ENCODE results near the gene GLE1.
"Not testable (repeated sequence)": the region's sequence is repeated elsewhere in the genome, so short reads cannot be mapped to it uniquely, and the experiment has no call there.

The GLE1 gene

GRCh38 chr9:128495804-128496417 lies 8.6 kb upstream of the GLE1 start:
- DNase-seq (ENCODE audit: low read depth), result no peak

GRCh38 chr9:128497824-128498610 lies 6.5 kb upstream of the GLE1 start:
- no peak for DNase-seq (ENCODE audit: low read depth)

- no peak for DNase-seq (ENCODE audit: low read depth)
These were observed 5.6 kb upstream of the GLE1 start for GRCh38 chr9:128498911-128499310.

- no peak for DNase-seq (ENCODE audit: low read depth)
These were observed 4.6 kb upstream of the GLE1 start for GRCh38 chr9:128499920-128500319.

GRCh38 chr9:128503415-128503825 lies 1.1 kb upstream of the GLE1 start:
- not testable (repeated sequence) for DNase-seq (ENCODE audit: low read depth)

- DNase-seq (ENCODE audit: low read depth), result no peak
These were observed 649 bp upstream of the GLE1 start for GRCh38 chr9:128503870-128504269.

GRCh38 chr9:128505414-128505765 lies 871 bp downstream of the GLE1 start:
- DNase-seq (ENCODE audit: low read depth), result no peak

- DNase-seq (ENCODE audit: low read depth), result not testable (repeated sequence)
These were observed 1.4 kb downstream of the GLE1 start for GRCh38 chr9:128505906-128506305.

- no peak for DNase-seq (ENCODE audit: low read depth)
These were observed 8.3 kb downstream of the GLE1 start for GRCh38 chr9:128512820-128513219.

- no peak for DNase-seq (ENCODE audit: low read depth)
These were observed 17.4 kb downstream of the GLE1 start for GRCh38 chr9:128521956-128522355.

- no peak for DNase-seq (ENCODE audit: low read depth)
These were observed 18.8 kb downstream of the GLE1 start for GRCh38 chr9:128523199-128523925.

- DNase-seq (ENCODE audit: low read depth), result no peak
These were observed 22.2 kb downstream of the GLE1 start for GRCh38 chr9:128526720-128527119.

GRCh38 chr9:128528445-128529160 lies 24.1 kb downstream of the GLE1 start:
- no peak for DNase-seq (ENCODE audit: low read depth)

- DNase-seq (ENCODE audit: low read depth), result no peak
These were observed 24.7 kb downstream of the GLE1 start for GRCh38 chr9:128529191-128529590.

- no peak for DNase-seq (ENCODE audit: low read depth)
These were observed 28.1 kb downstream of the GLE1 start for GRCh38 chr9:128532581-128532980.

- DNase-seq (ENCODE audit: low read depth), result no peak
These were observed 36.3 kb downstream of the GLE1 start for GRCh38 chr9:128540634-128541360.

GRCh38 chr9:128546504-128546903 lies 42.0 kb downstream of the GLE1 start:
- no peak for DNase-seq (ENCODE audit: low read depth)

GRCh38 chr9:128548876-128549275 lies 44.4 kb downstream of the GLE1 start:
- DNase-seq (ENCODE audit: low read depth), result no peak

GRCh38 chr9:128550226-128550625 lies 45.7 kb downstream of the GLE1 start:
- peak; percentile 21 for DNase-seq (ENCODE audit: low read depth)

GRCh38 chr9:128550770-128551656 lies 46.5 kb downstream of the GLE1 start:
- DNase-seq (ENCODE audit: low read depth), result no peak

- DNase-seq (ENCODE audit: low read depth), result no peak
These were observed 47.2 kb downstream of the GLE1 start for GRCh38 chr9:128551657-128552152.

Data from activated T-cell treated with anti-CD3 and anti-CD28 coated beads for 48 hours (primary cell).